ENCODE results near the gene PLCH1.

PLCH1 gene

DNA sequence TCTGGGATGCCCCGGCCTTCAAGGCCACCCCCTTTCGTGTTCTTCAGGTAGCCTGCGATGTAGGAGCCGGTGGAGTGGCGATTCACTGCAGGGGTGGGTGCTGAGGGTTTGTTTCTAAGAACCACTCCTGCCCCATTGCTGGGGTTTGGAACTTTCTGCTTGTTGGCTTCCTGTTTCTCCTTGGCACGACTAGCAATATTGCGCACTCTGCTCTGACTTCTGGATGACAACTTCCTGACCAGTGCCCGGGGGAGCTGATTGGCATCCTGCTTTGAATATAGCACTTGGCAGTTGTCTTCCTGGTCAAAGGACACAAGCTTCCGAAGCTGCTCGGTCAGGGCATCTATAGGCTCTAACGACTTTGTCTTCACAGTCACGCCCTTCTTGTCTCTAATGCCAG lies 263.8 kb downstream of the PLCH1 start:
- no peak overlapping the region for H2AFZ ChIP-seq (ENCODE audit: low read depth, low read length)

DNA sequence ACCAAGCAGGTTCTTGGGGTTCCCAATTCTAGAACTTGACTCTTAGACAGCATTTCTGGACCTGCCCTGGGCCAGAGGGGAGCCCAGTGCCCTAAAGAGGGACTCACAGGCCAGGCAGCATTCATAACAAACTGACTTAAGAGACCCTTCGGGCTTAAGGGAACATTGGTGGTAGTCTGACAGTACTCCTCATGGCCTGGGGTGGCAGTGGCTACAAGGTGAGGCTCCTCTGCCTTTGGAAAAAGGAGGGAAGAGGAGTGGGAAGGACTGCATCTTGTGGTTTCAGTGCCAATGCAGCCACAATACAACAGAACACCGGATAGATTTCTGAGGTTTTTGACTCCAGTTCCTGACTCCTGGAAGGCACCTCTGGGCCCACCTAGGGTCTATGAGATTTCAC lies 279.2 kb downstream of the PLCH1 start:
- no peak overlapping the region for H2BK12ac ChIP-seq (ENCODE audit: low read length in 2 of 2)
- no peak overlapping the region for H2BK120ac ChIP-seq (ENCODE audit: low read depth, low read length)
- no peak overlapping the region for H3K9ac ChIP-seq (ENCODE audit: low read length)
- peak overlapping the region; percentile 53 for H4K91ac ChIP-seq (ENCODE audit: low read length)
- DNase-seq: no peak
- H3K18ac ChIP-seq (ENCODE audit: low read depth in 1 of 2, low read length in 2 of 2): no peak overlapping the region
- no peak overlapping the region for H2AK5ac ChIP-seq (ENCODE audit: low read length, severe bottlenecking)
- peaks cover 27% of the 10 kb centered on the region for H3K9me3 ChIP-seq (ENCODE audit: control insufficient read depth, low read length)
- WGBS: 83% methylated on average over 2 of the region's 2 CpGs
- peaks cover 2% of the 10 kb centered on the region for H3K4me1 ChIP-seq (ENCODE audit: control insufficient read depth, insufficient read depth, low read depth, low read length)
- no peak overlapping the region for H3K14ac ChIP-seq (ENCODE audit: low read length in 2 of 2)
- H3K36me3 ChIP-seq (ENCODE audit: control insufficient read depth in 1 of 2, insufficient read depth in 2 of 2, low read depth in 1 of 2, low read length in 2 of 2): no peaks in the 10 kb centered on the region
- no peak overlapping the region for H3K27ac ChIP-seq (ENCODE audit: low read length, poor library complexity, severe bottlenecking)
- no peak overlapping the region for H3K4ac ChIP-seq (ENCODE audit: low read depth in 1 of 2, low read length in 2 of 2)
- H3K4me3 ChIP-seq (ENCODE audit: insufficient read depth in 1 of 2, low read depth in 1 of 2, low read length in 2 of 2): no peak overlapping the region
- no peak overlapping the region for H4K8ac ChIP-seq (ENCODE audit: low read length)
- H2BK5ac ChIP-seq (ENCODE audit: low read depth, low read length, poor library complexity, severe bottlenecking): no peak overlapping the region
- H3K23ac ChIP-seq (ENCODE audit: low read length in 2 of 2): no peak overlapping the region
- H3K79me1 ChIP-seq (replicated peaks; ENCODE audit: low read length, poor library complexity, severe bottlenecking): no peaks in the 10 kb centered on the region
- H2BK15ac ChIP-seq (ENCODE audit: low read depth, poor library complexity, severe bottlenecking): no peak overlapping the region
- no peak overlapping the region for H2AFZ ChIP-seq (ENCODE audit: low read depth, low read length)
- no peak overlapping the region for H3K4me2 ChIP-seq (ENCODE audit: low read length, poor library complexity, severe bottlenecking)
- no peaks in the 10 kb centered on the region for H3K27me3 ChIP-seq (ENCODE audit: control insufficient read depth in 1 of 2, insufficient read depth in 1 of 2, low read length in 2 of 2)

More for the DNA sequence above, 263.8 kb downstream of the PLCH1 start:
- no peak overlapping the region for H4K8ac ChIP-seq (ENCODE audit: low read length)
- H3K4me3 ChIP-seq (ENCODE audit: insufficient read depth in 1 of 2, low read depth in 1 of 2, low read length in 2 of 2): no peak overlapping the region
- H3K79me1 ChIP-seq (replicated peaks; ENCODE audit: low read length, poor library complexity, severe bottlenecking): no peaks in the 10 kb centered on the region
- no peaks in the 10 kb centered on the region for H3K27me3 ChIP-seq (ENCODE audit: control insufficient read depth in 1 of 2, insufficient read depth in 1 of 2, low read length in 2 of 2)
- no peak overlapping the region for H2BK5ac ChIP-seq (ENCODE audit: low read depth, low read length, poor library complexity, severe bottlenecking)
- no peak overlapping the region for H3K9ac ChIP-seq (ENCODE audit: low read length)
- no peak overlapping the region for H2BK15ac ChIP-seq (ENCODE audit: low read depth, poor library complexity, severe bottlenecking)
- H2BK120ac ChIP-seq (ENCODE audit: low read depth, low read length): no peak overlapping the region
- no peak overlapping the region for H3K4ac ChIP-seq (ENCODE audit: low read depth in 1 of 2, low read length in 2 of 2)
- no peak overlapping the region for H3K27ac ChIP-seq (ENCODE audit: low read length, poor library complexity, severe bottlenecking)
- H3K36me3 ChIP-seq (ENCODE audit: control insufficient read depth in 1 of 2, insufficient read depth in 2 of 2, low read depth in 1 of 2, low read length in 2 of 2): no peaks in the 10 kb centered on the region
- no peak overlapping the region for H2BK12ac ChIP-seq (ENCODE audit: low read length in 2 of 2)
- no peak overlapping the region for H3K18ac ChIP-seq (ENCODE audit: low read depth in 1 of 2, low read length in 2 of 2)
- no peak overlapping the region for H3K14ac ChIP-seq (ENCODE audit: low read length in 2 of 2)
- H4K91ac ChIP-seq (ENCODE audit: low read length): no peak overlapping the region
- no peak overlapping the region for H3K23ac ChIP-seq (ENCODE audit: low read length in 2 of 2)
- peaks cover 7% of the 10 kb centered on the region for H3K9me3 ChIP-seq (ENCODE audit: control insufficient read depth, low read length)
- no peak for DNase-seq
- no peaks in the 10 kb centered on the region for H3K4me1 ChIP-seq (ENCODE audit: control insufficient read depth, insufficient read depth, low read depth, low read length)
- H2AK5ac ChIP-seq (ENCODE audit: low read length, severe bottlenecking): no peak overlapping the region
- H3K4me2 ChIP-seq (ENCODE audit: low read length, poor library complexity, severe bottlenecking): no peak overlapping the region
- 88% methylated on average over 12 of the region's 12 CpGs for WGBS

DNA sequence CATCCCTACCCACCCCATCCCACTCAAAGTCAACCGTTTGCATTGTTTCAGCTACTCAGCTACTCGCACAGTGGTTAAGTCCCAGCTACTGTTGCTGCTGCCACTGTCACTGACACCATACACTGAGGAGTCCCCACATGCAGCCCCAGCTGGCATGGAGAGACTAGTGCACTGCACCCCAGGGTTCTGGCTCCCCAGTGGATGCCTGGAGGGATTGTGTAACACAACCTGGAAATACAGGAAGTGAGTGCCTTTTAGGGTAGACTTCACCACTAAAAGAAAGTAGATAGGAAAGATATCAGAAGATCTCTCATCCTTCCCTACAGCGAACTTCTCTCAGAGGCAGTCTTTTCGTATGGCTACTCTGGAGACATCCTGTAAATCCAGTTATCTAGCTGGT lies 282.2 kb downstream of the PLCH1 start:
- H3K4ac ChIP-seq (ENCODE audit: low read depth in 1 of 2, low read length in 2 of 2): no peak overlapping the region
- no peak overlapping the region for H2AK5ac ChIP-seq (ENCODE audit: low read length, severe bottlenecking)
- peaks cover 2% of the 10 kb centered on the region for H3K4me1 ChIP-seq (ENCODE audit: control insufficient read depth, insufficient read depth, low read depth, low read length)
- no peak overlapping the region for H4K8ac ChIP-seq (ENCODE audit: low read length)
- no peak overlapping the region for H4K91ac ChIP-seq (ENCODE audit: low read length)
- WGBS: 81% methylated on average over 4 of the region's 4 CpGs
- no peaks in the 10 kb centered on the region for H3K36me3 ChIP-seq (ENCODE audit: control insufficient read depth in 1 of 2, insufficient read depth in 2 of 2, low read depth in 1 of 2, low read length in 2 of 2)
- H3K14ac ChIP-seq (ENCODE audit: low read length in 2 of 2): no peak overlapping the region
- peaks cover 15% of the 10 kb centered on the region for H3K9me3 ChIP-seq (ENCODE audit: control insufficient read depth, low read length)
- no peak overlapping the region for H3K23ac ChIP-seq (ENCODE audit: low read length in 2 of 2)
- no peak overlapping the region for H2BK15ac ChIP-seq (ENCODE audit: low read depth, poor library complexity, severe bottlenecking)
- H3K27ac ChIP-seq (ENCODE audit: low read length, poor library complexity, severe bottlenecking): no peak overlapping the region
- no peaks in the 10 kb centered on the region for H3K79me1 ChIP-seq (replicated peaks; ENCODE audit: low read length, poor library complexity, severe bottlenecking)
- no peaks in the 10 kb centered on the region for H3K27me3 ChIP-seq (ENCODE audit: control insufficient read depth in 1 of 2, insufficient read depth in 1 of 2, low read length in 2 of 2)
- H2BK5ac ChIP-seq (ENCODE audit: low read depth, low read length, poor library complexity, severe bottlenecking): no peak overlapping the region
- H3K4me3 ChIP-seq (ENCODE audit: insufficient read depth in 1 of 2, low read depth in 1 of 2, low read length in 2 of 2): no peak overlapping the region
- no peak overlapping the region for H2BK12ac ChIP-seq (ENCODE audit: low read length in 2 of 2)
- H3K18ac ChIP-seq (ENCODE audit: low read depth in 1 of 2, low read length in 2 of 2): peak overlapping the region in 1 of 2 experiments; percentile 32
- DNase-seq: no peak
- no peak overlapping the region for H2AFZ ChIP-seq (ENCODE audit: low read depth, low read length)
- no peak overlapping the region for H2BK120ac ChIP-seq (ENCODE audit: low read depth, low read length)
- H3K9ac ChIP-seq (ENCODE audit: low read length): no peak overlapping the region
- no peak overlapping the region for H3K4me2 ChIP-seq (ENCODE audit: low read length, poor library complexity, severe bottlenecking)

DNA sequence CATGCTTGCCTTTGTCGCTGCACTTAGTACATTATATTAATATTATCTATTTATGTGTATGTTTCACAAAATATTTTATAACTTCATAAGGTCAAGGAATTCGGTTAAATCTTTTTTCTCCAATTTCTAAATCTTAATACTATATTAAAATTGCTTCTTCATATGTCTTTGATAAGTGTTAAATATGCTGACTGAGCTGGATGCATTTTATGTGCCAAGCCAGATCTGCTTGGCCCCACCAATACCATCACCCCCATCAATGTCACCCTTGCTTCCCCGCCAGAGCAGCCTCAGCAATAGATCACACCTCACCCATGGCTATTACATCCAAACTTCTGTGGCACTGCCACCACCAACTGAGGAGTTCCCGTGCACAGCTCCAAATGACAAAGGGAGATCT lies 287.3 kb downstream of the PLCH1 start:
- H2AFZ ChIP-seq (ENCODE audit: low read depth, low read length): no peak overlapping the region
- H3K9me3 ChIP-seq (ENCODE audit: control insufficient read depth, low read length): no peaks in the 10 kb centered on the region
- WGBS: 85% methylated on average over 2 of the region's 4 CpGs

More for the DNA sequence above, 287.3 kb downstream of the PLCH1 start:
- H3K36me3 ChIP-seq (ENCODE audit: control insufficient read depth in 1 of 2, insufficient read depth in 2 of 2, low read depth in 1 of 2, low read length in 2 of 2): no peaks in the 10 kb centered on the region
- H4K91ac ChIP-seq (ENCODE audit: low read length): no peak overlapping the region
- H3K4ac ChIP-seq (ENCODE audit: low read depth in 1 of 2, low read length in 2 of 2): no peak overlapping the region
- H3K27ac ChIP-seq (ENCODE audit: low read length, poor library complexity, severe bottlenecking): no peak overlapping the region
- no peak overlapping the region for H2BK5ac ChIP-seq (ENCODE audit: low read depth, low read length, poor library complexity, severe bottlenecking)
- no peak for DNase-seq
- H3K4me1 ChIP-seq (ENCODE audit: control insufficient read depth, insufficient read depth, low read depth, low read length): peaks cover 1% of the 10 kb centered on the region
- H2BK15ac ChIP-seq (ENCODE audit: low read depth, poor library complexity, severe bottlenecking): no peak overlapping the region
- H2BK120ac ChIP-seq (ENCODE audit: low read depth, low read length): no peak overlapping the region
- no peaks in the 10 kb centered on the region for H3K27me3 ChIP-seq (ENCODE audit: control insufficient read depth in 1 of 2, insufficient read depth in 1 of 2, low read length in 2 of 2)
- H3K4me2 ChIP-seq (ENCODE audit: low read length, poor library complexity, severe bottlenecking): no peak overlapping the region
- no peak overlapping the region for H4K8ac ChIP-seq (ENCODE audit: low read length)
- no peak overlapping the region for H3K18ac ChIP-seq (ENCODE audit: low read depth in 1 of 2, low read length in 2 of 2)
- H3K14ac ChIP-seq (ENCODE audit: low read length in 2 of 2): no peak overlapping the region
- H3K23ac ChIP-seq (ENCODE audit: low read length in 2 of 2): no peak overlapping the region
- H2AK5ac ChIP-seq (ENCODE audit: low read length, severe bottlenecking): no peak overlapping the region
- H2BK12ac ChIP-seq (ENCODE audit: low read length in 2 of 2): no peak overlapping the region
- no peak overlapping the region for H3K9ac ChIP-seq (ENCODE audit: low read length)
- no peaks in the 10 kb centered on the region for H3K79me1 ChIP-seq (replicated peaks; ENCODE audit: low read length, poor library complexity, severe bottlenecking)
- H3K4me3 ChIP-seq (ENCODE audit: insufficient read depth in 1 of 2, low read depth in 1 of 2, low read length in 2 of 2): no peak overlapping the region
